ENCODE measurements around the gene SPATA16. TPM values are rescaled to one million over a fixed set of nuclear protein-coding genes. Genes with fewer than 3 reads are reported as not detected.
"Not testable (repeated sequence)": the region's sequence is repeated elsewhere in the genome, so short reads cannot be mapped to it uniquely, and the experiment has no call there.

The SPATA16 gene
- total RNA-seq (not detected), polyA plus RNA-seq (not detected)
- long read RNA-seq, donor 1, result 0 reads
- long read RNA-seq, donor 2, result 0 reads
- long read RNA-seq, donor 3, result 0 reads

DNA sequence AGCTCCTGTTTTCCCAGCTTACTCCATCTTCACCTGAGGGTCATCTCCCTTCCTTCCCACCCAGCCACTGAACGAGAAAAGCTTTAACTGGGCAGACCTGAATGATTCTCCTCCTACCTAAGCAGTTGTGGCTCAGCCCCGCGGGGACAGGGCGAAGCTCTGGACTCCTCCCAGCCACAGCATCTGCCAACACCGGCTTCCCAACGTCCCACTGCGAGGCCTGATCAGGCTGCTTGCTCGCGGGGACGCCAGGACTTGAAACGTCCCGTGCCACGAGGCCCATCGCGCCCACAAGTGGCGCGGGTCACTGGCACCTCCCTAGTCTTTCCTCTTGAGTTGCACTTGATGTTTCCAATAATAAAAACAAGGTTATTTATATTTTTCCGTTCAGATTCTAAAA is at the start of gene SPATA16:
Gene SPATA16 (minus strand): TSS at position 250 of the 400 bp plus-strand sequence. CDS start 23,504 bp downstream, outside the sequence.
- intact Hi-C loops (cut with DNase I), result no loop called here
- 90 to 94% (median 91%) methylated on average over 18 of the region's 18 CpGs for WGBS, 4 donors
- Histone ChIP-seq H3K27me3 (no peaks in the 10 kb centered on the region), H3K4me1 (no peaks in the 10 kb centered on the region), H3K4me3 (no peak within 1 kb of the TSS), H3K27ac (no peak within 1 kb of the TSS), H3K36me3 (no peaks in the 10 kb centered on the region), H3K9me3 (no peaks in the 10 kb centered on the region)
- DNase-seq (no peak), ATAC-seq (no peak)
- TF ChIP-seq POLR2A (IDR thresholded peaks at IDR 0.05), result no peak
- TF ChIP-seq, protein P1, sequence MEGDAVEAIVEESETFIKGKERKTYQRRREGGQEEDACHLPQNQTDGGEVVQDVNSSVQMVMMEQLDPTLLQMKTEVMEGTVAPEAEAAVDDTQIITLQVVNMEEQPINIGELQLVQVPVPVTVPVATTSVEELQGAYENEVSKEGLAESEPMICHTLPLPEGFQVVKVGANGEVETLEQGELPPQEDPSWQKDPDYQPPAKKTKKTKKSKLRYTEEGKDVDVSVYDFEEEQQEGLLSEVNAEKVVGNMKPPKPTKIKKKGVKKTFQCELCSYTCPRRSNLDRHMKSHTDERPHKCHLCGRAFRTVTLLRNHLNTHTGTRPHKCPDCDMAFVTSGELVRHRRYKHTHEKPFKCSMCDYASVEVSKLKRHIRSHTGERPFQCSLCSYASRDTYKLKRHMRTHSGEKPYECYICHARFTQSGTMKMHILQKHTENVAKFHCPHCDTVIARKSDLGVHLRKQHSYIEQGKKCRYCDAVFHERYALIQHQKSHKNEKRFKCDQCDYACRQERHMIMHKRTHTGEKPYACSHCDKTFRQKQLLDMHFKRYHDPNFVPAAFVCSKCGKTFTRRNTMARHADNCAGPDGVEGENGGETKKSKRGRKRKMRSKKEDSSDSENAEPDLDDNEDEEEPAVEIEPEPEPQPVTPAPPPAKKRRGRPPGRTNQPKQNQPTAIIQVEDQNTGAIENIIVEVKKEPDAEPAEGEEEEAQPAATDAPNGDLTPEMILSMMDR (IDR thresholded peaks at IDR 0.05), result no peak

- ATAC-seq; H3K27ac ChIP-seq; DNase-seq; intact Hi-C loops (cut with DNase I); H3K4me1 ChIP-seq; H3K27me3 ChIP-seq; H3K4me3 ChIP-seq; H3K36me3 ChIP-seq: not testable (repeated sequence)
- H3K9me3 ChIP-seq, result peaks cover 0 to 11% (median 0%) of the 10 kb centered on the region in 12 donors
- 87 to 95% (median 90%) methylated on average over 4 of the region's 4 CpGs for WGBS, 4 donors
Observed at GRCh38 chr3:173183022-173183421, 42.0 kb upstream of the SPATA16 start.

DNA sequence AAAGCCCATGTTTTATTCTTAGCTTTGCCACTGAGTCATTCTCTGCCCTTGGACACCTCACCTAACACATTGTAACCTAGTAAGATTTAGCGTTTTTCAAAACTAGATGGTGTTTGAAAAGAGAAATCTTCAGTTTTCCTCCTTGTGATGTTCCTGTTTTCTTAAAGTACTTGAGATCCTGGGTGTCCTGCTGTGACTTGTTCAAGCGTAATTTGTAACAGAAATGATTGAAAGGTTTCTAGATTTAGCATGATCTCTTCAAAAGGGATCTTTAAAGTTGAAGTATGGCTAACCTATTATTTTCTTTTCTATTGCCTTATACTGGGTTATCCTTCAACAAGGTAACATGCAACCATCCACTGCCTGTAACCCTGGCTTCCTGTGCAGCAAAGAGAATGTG is 32.6 kb upstream of the SPATA16 start:
- no peak for ATAC-seq
- TF ChIP-seq POLR2A (IDR thresholded peaks at IDR 0.05), result no peak
- TF ChIP-seq, protein P1 (IDR thresholded peaks at IDR 0.05), result no peak
- WGBS, 4 donors, result 52 to 56% (median 56%) methylated on average over 2 of the region's 2 CpGs
- Histone ChIP-seq H3K27me3 (no peaks in the 10 kb centered on the region), H3K4me3 (no peak overlapping the region), H3K4me1 (no peaks in the 10 kb centered on the region), H3K9me3 (no peaks in the 10 kb centered on the region), H3K27ac (no peak overlapping the region), H3K36me3 (no peaks in the 10 kb centered on the region)
- intact Hi-C loops (cut with DNase I), result no loop called here
- DNase-seq, result no peak

GRCh38 chr3:173159139-173159538 is 18.1 kb upstream of the SPATA16 start:
- intact Hi-C loops (cut with DNase I); H3K36me3 ChIP-seq; H3K9me3 ChIP-seq; ATAC-seq; H3K4me3 ChIP-seq; H3K27ac ChIP-seq; H3K27me3 ChIP-seq; DNase-seq; H3K4me1 ChIP-seq: not testable (repeated sequence)
- 86 to 94% (median 90%) methylated on average over 6 to 8 of the region's 8 CpGs for WGBS, 4 donors

DNA sequence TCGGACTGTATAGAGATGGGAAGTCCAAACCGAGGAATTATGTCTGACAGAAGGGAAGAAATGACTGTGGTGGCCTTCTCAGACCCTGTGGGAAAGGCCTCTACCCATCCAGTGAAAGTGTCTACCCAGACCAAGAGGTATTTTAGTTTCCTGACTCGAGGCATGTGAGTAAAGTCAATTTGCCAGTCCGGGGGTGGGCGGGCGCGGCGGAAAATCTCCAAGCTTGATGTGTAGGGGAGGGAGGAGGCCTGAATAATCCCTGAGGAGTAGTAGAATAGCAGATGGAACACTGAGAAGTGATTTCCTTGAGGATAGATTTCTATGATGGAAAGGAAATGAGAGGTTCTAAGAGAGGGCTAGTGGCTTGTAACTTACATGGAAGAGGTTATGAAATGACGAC is 15.5 kb upstream of the SPATA16 start:
- 85 to 89% (median 88%) methylated on average over 9 of the region's 9 CpGs for WGBS, 4 donors
- H3K9me3 ChIP-seq; H3K36me3 ChIP-seq; H3K4me1 ChIP-seq; intact Hi-C loops (cut with DNase I); ATAC-seq; H3K4me3 ChIP-seq; H3K27me3 ChIP-seq; H3K27ac ChIP-seq; DNase-seq: not testable (repeated sequence)

DNA sequence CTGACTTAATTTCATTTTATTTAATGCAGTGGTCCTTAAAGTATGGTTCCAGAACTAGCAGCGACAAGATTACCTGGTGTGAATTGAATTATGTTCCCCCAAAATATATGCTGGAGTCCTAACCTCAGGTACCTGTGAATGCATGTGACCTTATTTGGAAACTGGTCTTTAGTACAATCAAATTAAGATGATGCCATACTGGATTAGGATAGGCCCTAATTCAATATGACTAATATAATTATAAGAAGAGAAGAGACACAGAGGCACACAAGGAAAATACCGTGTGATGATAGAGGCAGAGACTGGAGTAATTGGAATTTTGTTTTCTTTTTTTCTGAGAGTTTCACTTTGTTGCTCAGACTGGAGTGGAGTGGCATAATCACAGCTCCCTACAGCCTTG is 12.6 kb upstream of the SPATA16 start:
- 91 to 96% (median 92%) methylated on average over 2 of the region's 2 CpGs for whole genome bisulfite sequencing, 4 donors
- no peaks in the 10 kb centered on the region for H3K36me3 ChIP-seq
- DNase-seq, result no peak
- intact Hi-C loops (cut with DNase I), result no loop called here
- no peaks in the 10 kb centered on the region for H3K9me3 ChIP-seq
- TF ChIP-seq, protein P1 (IDR thresholded peaks at IDR 0.05), result no peak
- TF ChIP-seq POLR2A (IDR thresholded peaks at IDR 0.05), result no peak
- no peak for ATAC-seq
- H3K27ac ChIP-seq, result no peak overlapping the region
- no peaks in the 10 kb centered on the region for H3K4me1 ChIP-seq
- no peaks in the 10 kb centered on the region for H3K27me3 ChIP-seq
- no peak overlapping the region for H3K4me3 ChIP-seq
